Mucosa of rectum (tissue), 2 donors: Measurements from ENCODE around the gene MYCBPAP.

Experiments used
- H3K27ac ChIP-seq, 2 donors: one replicate each; pipeline ENCODE4 v1.7.0; 2013; ENCODE audit warnings: inconsistent platforms in 2 of 2, low read depth in 2 of 2, low read length in 2 of 2
- H3K27me3 ChIP-seq, 2 donors: one replicate each; pipeline ENCODE4 v1.7.0; 2013; ENCODE audit warnings: low read length in 2 of 2; ENCODE audit not compliant: control insufficient read depth in 2 of 2, insufficient read depth in 2 of 2
- H3K36me3 ChIP-seq, 2 donors: one replicate each; pipeline ENCODE4 v1.7.0; 2013; ENCODE audit warnings: low read length in 2 of 2; ENCODE audit not compliant: control insufficient read depth in 2 of 2, insufficient read depth in 2 of 2
- H3K4me1 ChIP-seq, 2 donors: one replicate each; pipeline ENCODE4 v1.7.0; 2013; ENCODE audit warnings: low read length in 2 of 2, mild to moderate bottlenecking in 1 of 2; ENCODE audit not compliant: control insufficient read depth in 2 of 2, insufficient read depth in 2 of 2
- H3K4me3 ChIP-seq, 2 donors: one replicate each; pipeline ENCODE4 v1.7.0; 2013; ENCODE audit warnings: low read length in 2 of 2
- H3K9ac ChIP-seq, 2 donors: one replicate each; pipeline ENCODE4 v1.7.0; 2013; ENCODE audit warnings: low read length in 2 of 2, low read depth in 1 of 2, mild to moderate bottlenecking in 1 of 2
- H3K9me3 ChIP-seq, 2 donors: one replicate each; pipeline ENCODE4 v1.7.0; 2013; ENCODE audit warnings: low read length in 2 of 2; ENCODE audit not compliant: control insufficient read depth in 2 of 2
- donor health status: healthy.
- donor health status: Normal muscosa, but diverticular disease.

The MYCBPAP gene

DNA sequence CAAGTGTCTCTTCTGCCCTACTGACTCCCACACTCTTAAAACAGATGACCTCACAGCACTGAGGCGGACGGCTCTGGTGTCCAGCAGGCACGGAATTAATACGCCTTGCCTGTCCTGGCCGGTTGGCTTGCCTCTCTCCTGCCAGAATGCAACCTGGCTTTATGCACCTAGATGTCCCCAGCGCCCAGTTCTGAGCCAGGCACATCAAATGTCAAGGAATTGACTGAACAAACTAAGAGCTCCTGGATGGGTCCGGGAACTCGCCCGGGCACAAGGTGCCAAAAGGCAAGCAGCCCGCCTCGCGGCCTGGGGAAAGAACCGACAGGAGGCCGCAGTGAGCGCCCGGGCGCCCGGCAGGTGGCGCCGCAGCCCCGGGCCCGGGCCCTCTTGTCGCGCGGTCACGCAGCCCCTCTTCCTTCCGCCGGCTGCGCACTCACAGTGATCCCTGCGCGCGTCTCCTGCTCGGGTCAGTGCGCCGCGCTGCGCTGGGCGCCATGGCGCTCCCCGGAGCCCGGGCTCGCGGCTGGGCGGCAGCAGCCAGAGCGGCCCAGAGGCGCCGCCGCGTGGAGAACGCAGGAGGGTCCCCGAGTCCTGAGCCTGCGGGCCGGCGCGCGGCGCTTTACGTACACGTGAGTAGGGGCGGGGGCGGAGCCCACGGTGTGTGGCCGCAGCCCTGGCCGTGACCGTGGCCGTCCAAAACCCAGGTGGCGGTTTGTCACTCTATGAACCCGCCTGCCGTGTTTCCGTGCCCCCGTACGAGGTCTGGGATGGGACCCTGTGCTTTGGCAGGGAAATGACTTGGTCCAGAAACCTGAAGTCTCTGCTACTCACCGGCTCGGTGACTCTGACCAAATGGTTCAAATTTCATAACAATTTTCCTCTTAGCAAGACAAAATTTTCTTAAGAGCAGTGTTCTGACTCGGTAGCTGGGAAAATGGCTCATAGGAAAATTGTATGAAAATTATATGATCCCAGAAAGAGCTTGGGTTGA lies 29.6 kb upstream of the MYCBPAP start, which contains the start of gene RSAD1:
TSS of gene RSAD1 (plus strand) at position 470 of the 991 bp plus-strand sequence. CDS start at position 495, 25 bp downstream.
- H3K4me3 ChIP-seq: peak within 1 kb of the TSS; percentile 81 to 86
- peaks cover 10 to 14% of the 10 kb centered on the region in 2 donors for H3K36me3 ChIP-seq
- no peaks in the 10 kb centered on the region for H3K27me3 ChIP-seq
- peak within 1 kb of the TSS; percentile 85 to 86 for H3K27ac ChIP-seq
- peak within 1 kb of the TSS; percentile 79 to 83 for H3K9ac ChIP-seq
- H3K4me1 ChIP-seq: peaks cover 23 to 32% of the 10 kb centered on the region in 2 donors
- no peaks in the 10 kb centered on the region for H3K9me3 ChIP-seq

DNA sequence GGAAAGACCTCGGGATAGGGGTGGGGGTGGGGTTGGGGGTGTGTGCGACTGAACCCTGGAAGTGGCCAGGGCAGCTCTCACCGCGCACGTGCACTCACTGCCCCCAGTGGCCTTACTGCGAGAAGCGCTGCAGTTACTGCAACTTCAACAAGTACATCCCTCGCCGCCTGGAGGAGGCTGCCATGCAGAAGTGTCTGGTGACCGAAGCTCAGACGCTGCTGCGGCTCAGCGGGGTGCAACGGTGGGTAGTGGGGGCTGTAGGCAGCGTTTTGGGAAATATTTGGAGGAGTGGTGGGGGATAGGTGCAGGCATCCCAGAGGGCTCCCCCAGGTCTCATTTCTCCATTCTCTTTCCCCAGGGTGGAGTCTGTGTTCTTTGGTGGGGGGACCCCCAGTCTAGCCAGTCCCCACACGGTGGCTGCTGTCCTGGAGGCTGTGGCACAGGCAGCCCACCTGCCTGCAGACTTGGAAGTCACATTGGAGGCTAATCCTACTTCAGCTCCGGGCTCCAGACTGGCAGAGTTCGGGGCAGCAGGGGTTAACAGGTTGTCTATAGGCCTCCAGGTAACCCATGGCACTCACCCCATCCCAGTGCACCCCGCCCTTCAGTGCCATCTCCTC lies 28.6 kb upstream of the MYCBPAP start:
- H3K27ac ChIP-seq: peak overlapping the region; percentile 85 to 86
- no peaks in the 10 kb centered on the region for H3K9me3 ChIP-seq
- H3K9ac ChIP-seq: peak overlapping the region; percentile 79 to 83
- peaks cover 16 to 17% of the 10 kb centered on the region in 2 donors for H3K36me3 ChIP-seq
- no peaks in the 10 kb centered on the region for H3K27me3 ChIP-seq
- peak overlapping the region; percentile 81 to 86 for H3K4me3 ChIP-seq
- H3K4me1 ChIP-seq: peaks cover 23 to 30% of the 10 kb centered on the region in 2 donors

DNA sequence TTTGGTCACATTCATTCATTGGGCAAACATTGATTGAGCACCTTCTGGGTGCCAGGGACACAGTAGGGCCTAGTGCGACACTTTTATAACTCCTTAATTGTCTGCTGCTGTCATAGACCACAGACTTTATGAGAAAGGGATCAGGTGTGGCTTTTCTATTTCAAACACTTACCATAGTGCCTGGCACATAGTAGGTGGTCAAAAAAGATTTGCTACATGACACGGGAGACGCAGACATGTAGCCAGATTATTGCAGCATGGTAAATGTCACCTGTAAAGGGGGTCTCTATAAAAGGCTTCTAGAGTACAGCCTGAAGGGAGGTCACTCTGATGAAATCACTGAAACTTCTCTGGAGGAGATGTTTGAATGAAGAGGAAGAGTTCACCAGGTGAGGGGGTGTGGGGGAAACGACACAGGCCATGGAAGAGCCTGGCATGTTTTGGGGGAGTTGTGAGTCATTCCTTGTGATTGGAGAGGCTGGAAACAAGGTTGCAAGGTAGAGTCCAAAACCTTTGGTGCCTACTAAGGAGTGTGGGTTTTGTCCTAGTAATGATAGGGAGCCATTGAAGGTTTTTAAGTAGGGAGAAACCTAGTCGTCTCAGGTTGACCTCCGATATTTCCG lies 28.0 kb upstream of the MYCBPAP start:
- peaks cover 21 to 22% of the 10 kb centered on the region in 2 donors for H3K36me3 ChIP-seq
- H3K9ac ChIP-seq: peak overlapping the region; percentile 14 to 83
- H3K9me3 ChIP-seq: no peaks in the 10 kb centered on the region
- H3K4me1 ChIP-seq: peaks cover 23 to 30% of the 10 kb centered on the region in 2 donors
- no peaks in the 10 kb centered on the region for H3K27me3 ChIP-seq
- H3K4me3 ChIP-seq: no peak overlapping the region
- no peak overlapping the region for H3K27ac ChIP-seq

DNA sequence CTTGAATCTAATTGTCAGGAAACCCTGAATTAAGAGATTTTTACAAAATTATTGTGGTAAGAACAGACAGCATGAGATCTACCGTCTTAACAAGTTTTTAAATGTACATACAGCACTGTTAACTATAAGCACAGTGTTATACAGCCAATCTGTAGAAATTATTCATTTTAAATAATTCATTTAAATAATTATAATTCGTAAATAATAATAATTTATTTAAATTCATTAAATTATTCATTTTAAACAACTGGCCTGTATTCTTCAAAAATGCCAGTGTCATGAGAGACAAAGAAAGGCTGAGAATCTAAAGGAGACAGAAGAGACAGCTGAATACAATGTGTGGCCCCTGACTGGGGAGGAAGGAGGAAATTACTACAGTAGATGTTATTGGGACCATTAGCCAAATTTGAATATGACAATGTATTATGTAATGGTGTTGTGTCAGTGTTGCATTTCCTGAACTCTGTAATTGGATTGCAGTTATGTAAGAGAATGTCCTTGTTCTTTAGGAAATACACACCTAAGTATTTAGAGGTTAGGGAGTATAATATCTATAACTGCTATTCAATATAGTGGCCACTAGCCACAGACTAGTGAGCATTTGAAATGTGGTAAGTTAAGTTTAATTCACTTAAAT lies 27.3 kb upstream of the MYCBPAP start:
- H3K9me3 ChIP-seq: no peaks in the 10 kb centered on the region

DNA sequence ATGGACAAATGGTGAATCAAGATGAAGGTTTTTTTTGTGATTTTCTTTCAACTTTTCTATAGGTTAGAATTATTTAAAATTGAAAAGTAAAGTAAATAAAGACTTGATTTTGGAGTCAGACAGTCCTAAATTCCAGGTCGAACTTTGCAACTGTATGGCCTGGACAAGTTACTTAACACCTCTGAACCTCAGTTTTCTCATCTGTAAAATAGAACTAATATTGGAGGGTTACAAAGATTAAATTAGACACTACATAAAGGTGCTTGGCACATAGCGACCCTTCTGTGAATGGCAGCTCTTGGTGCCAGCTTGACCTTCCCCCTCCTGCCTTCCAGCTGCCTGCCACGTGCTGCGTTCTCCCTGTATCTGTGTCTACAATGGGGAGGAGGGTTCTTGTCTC lies 26.6 kb upstream of the MYCBPAP start:
- Histone ChIP-seq H3K9me3 (no peaks in the 10 kb centered on the region), H3K4me3 (no peak overlapping the region), H3K36me3 (peaks cover 27 to 28% of the 10 kb centered on the region in 2 donors), H3K9ac (no peak overlapping the region), H3K4me1 (peaks cover 20 to 21% of the 10 kb centered on the region in 2 donors), H3K27me3 (no peaks in the 10 kb centered on the region), H3K27ac (peak overlapping the region in 1 of 2 donors; percentile 6)

More for the DNA sequence above, 27.3 kb upstream of the MYCBPAP start:
- Histone ChIP-seq H3K36me3 (peaks cover 27 to 28% of the 10 kb centered on the region in 2 donors), H3K27me3 (no peaks in the 10 kb centered on the region), H3K4me3 (no peak overlapping the region), H3K27ac (no peak overlapping the region), H3K9ac (no peak overlapping the region), H3K4me1 (peaks cover 23 to 25% of the 10 kb centered on the region in 2 donors)

DNA sequence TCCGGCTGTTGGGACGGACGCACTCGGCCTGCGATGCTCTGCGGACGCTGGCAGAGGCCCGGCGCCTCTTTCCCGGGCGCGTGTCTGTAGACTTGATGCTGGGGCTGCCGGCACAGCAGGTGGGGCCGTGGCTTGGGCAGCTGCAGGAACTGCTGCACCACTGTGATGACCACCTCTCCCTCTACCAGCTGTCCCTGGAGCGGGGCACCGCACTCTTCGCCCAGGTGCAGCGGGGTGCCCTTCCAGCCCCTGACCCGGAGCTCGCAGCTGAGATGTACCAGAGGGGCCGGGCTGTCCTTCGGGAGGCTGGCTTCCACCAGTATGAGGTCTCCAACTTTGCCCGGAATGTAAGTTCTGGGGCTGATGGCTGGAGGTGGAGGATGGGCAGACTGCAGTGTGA lies 26.1 kb upstream of the MYCBPAP start:
- Histone ChIP-seq H3K36me3 (peaks cover 27 to 29% of the 10 kb centered on the region in 2 donors), H3K9me3 (no peaks in the 10 kb centered on the region), H3K4me1 (peaks cover 18 to 19% of the 10 kb centered on the region in 2 donors), H3K9ac (no peak overlapping the region), H3K4me3 (no peak overlapping the region), H3K27me3 (no peaks in the 10 kb centered on the region), H3K27ac (peak overlapping the region in 1 of 2 donors; percentile 6)

DNA sequence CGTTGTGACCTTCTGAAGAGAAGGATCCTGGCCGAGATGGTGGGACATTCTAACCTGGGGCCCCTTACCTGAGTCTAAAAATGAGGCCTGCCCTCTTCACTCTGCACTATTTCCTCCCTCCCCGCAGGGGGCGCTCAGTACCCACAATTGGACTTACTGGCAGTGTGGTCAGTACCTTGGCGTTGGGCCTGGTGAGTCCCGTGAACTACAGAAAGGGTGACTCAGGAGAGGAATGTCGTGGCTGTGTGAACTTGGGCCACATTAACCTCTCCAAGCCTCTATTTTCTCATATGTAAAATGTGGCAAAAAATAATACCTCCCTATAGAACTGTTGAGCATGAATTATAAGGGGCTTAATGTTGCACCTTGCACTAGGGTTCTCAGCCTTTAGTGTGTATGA lies 25.7 kb upstream of the MYCBPAP start:
- Histone ChIP-seq H3K36me3 (peaks cover 27 to 33% of the 10 kb centered on the region in 2 donors), H3K27ac (peak overlapping the region; percentile 52 to 71), H3K4me1 (peaks cover 18 to 19% of the 10 kb centered on the region in 2 donors), H3K9me3 (no peaks in the 10 kb centered on the region), H3K27me3 (no peaks in the 10 kb centered on the region), H3K4me3 (no peak overlapping the region), H3K9ac (peak overlapping the region in 1 of 2 donors; percentile 20)

DNA sequence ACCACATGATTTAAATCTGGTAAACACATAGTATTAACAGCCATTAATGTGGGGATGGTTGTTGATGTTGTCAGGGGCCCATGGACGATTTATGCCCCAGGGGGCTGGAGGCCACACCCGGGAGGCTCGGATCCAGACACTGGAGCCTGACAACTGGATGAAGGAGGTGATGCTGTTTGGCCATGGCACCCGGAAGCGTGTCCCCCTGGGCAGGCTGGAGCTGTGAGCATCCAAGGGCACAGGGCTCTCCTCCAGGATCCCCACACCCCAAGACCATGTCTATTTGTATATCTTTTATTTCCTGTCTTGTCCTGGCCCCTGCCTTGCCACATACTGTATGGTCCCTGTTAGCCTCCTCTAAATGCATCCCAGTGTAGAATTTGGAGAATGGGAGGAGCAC lies 25.0 kb upstream of the MYCBPAP start:
- H3K4me1 ChIP-seq: peaks cover 13 to 15% of the 10 kb centered on the region in 2 donors
- H3K9me3 ChIP-seq: no peaks in the 10 kb centered on the region
- peaks cover 27 to 33% of the 10 kb centered on the region in 2 donors for H3K36me3 ChIP-seq
- no peak overlapping the region for H3K27ac ChIP-seq
- H3K4me3 ChIP-seq: no peak overlapping the region
- no peak overlapping the region for H3K9ac ChIP-seq
- H3K27me3 ChIP-seq: no peaks in the 10 kb centered on the region

DNA sequence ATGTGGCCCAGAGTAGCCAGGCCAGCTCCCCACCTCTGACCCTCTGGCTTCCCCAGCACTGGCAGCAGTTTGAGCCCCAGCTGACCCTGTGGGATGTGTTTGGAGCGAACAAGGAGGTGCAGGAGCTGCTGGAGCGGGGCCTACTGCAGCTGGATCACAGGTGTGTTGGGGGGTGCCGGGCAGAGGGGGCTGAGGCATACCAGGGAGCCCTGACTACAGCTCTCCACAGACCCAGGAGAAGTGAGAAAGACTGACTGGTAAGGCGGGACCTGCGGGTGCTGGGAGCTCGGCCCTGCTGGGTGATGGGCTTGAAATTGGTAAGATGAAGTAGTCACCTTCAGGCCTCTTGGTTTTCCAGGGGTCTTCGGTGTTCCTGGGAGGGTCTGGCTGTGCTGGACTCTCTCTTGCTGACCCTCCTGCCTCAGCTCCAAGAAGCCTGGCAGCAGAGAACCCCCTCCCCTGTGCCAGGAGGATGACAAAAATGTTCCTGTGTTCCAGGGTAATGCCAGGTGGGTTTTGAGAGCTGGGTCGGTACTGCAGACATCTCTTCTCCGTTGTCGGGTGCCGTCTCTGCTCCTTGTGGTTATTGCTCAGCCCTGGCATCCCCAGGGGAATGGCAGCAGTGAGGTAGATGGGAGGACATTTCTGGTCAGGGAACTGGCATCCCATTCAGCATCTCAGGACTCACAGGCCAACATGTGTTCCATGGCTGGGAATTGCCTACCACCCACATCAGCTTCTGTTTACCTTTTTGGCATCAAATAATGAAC lies 23.7 kb upstream of the MYCBPAP start:
- no peak overlapping the region for H3K27ac ChIP-seq

More for the DNA sequence above, 23.7 kb upstream of the MYCBPAP start:
- H3K27me3 ChIP-seq: no peaks in the 10 kb centered on the region
- no peak overlapping the region for H3K4me3 ChIP-seq
- no peak overlapping the region for H3K9ac ChIP-seq
- H3K36me3 ChIP-seq: peaks cover 27 to 33% of the 10 kb centered on the region in 2 donors
- peaks cover 10 to 12% of the 10 kb centered on the region in 2 donors for H3K4me1 ChIP-seq
- H3K9me3 ChIP-seq: no peaks in the 10 kb centered on the region
